ENCODE data around the gene RFX5. TPM values are rescaled to one million over a fixed set of nuclear protein-coding genes. Genes with fewer than 3 reads are reported as not detected.

RFX5 gene
- total and polyA plus RNA-seq, 7 donors, result 12.0 to 67.9 (median 46.6) TPM

- no peaks in the 10 kb centered on the region for H3K9me3 ChIP-seq
- no peaks in the 10 kb centered on the region for H3K27me3 ChIP-seq
- TF ChIP-seq POLR2A (IDR thresholded peaks at IDR 0.05) (no peak), POLR2AphosphoS5 (IDR thresholded peaks at IDR 0.05) (no peak), EP300 (IDR thresholded peaks at IDR 0.05) (no peak), CTCF (IDR thresholded peaks at IDR 0.05) (no peak)
- no peak for DNase-seq
- H3K36me3 ChIP-seq, result peaks cover 17 to 51% (median 28%) of the 10 kb centered on the region in 4 donors
- WGBS, 2 donors, result 49 to 82% methylated on average over 7 of the region's 7 CpGs
- no peak overlapping the region for H3K4me3 ChIP-seq
- H3K27ac ChIP-seq, result no peak overlapping the region
- intact Hi-C loops (cut with DNase I), result no loop called here
- H3K4me1 ChIP-seq, result peaks cover 0 to 48% (median 37%) of the 10 kb centered on the region in 4 donors
These were observed 22.2 kb upstream of the RFX5 start for GRCh38 chr1:151369302-151369610.

GRCh38 chr1:151368393-151369301, 21.6 kb upstream of the RFX5 start:
- peaks cover 0 to 48% (median 37%) of the 10 kb centered on the region in 4 donors for H3K4me1 ChIP-seq
- H3K36me3 ChIP-seq, result peaks cover 18 to 57% (median 33%) of the 10 kb centered on the region in 4 donors
- no peaks in the 10 kb centered on the region for H3K27me3 ChIP-seq
- WGBS, 2 donors, result 40 to 86% methylated on average over 20 of the region's 20 CpGs
- peak; percentile 60 for DNase-seq
- intact Hi-C loops (cut with DNase I), result no loop called here
- TF ChIP-seq CTCF (IDR thresholded peaks at IDR 0.05) (no peak), POLR2AphosphoS5 (IDR thresholded peaks at IDR 0.05) (no peak), POLR2A (IDR thresholded peaks at IDR 0.05) (no peak), EP300 (IDR thresholded peaks at IDR 0.05) (no peak)
- no peaks in the 10 kb centered on the region for H3K9me3 ChIP-seq
- no peak overlapping the region for H3K4me3 ChIP-seq
- H3K27ac ChIP-seq, result peak overlapping the region in 1 of 4 donors; percentile 43

GRCh38 chr1:151367658-151368392, 20.8 kb upstream of the RFX5 start:
- peaks cover 0 to 43% (median 32%) of the 10 kb centered on the region in 4 donors for H3K4me1 ChIP-seq
- 81 to 89% methylated on average over 8 of the region's 8 CpGs for WGBS, 2 donors
- peaks cover 18 to 60% (median 34%) of the 10 kb centered on the region in 4 donors for H3K36me3 ChIP-seq
- H3K27me3 ChIP-seq, result no peaks in the 10 kb centered on the region
- H3K9me3 ChIP-seq, result no peaks in the 10 kb centered on the region
- H3K27ac ChIP-seq, result peak overlapping the region in 1 of 4 donors; percentile 43
- no peak for DNase-seq
- TF ChIP-seq POLR2AphosphoS5 (IDR thresholded peaks at IDR 0.05) (no peak), EP300 (IDR thresholded peaks at IDR 0.05) (no peak), POLR2A (IDR thresholded peaks at IDR 0.05) (no peak), CTCF (IDR thresholded peaks at IDR 0.05) (no peak)
- no peak overlapping the region for H3K4me3 ChIP-seq
- intact Hi-C loops (cut with DNase I), result no loop called here

GRCh38 chr1:151364996-151365395, 17.9 kb upstream of the RFX5 start:
- intact Hi-C loops (cut with DNase I), result no loop called here
- Histone ChIP-seq H3K4me3 (no peak overlapping the region), H3K4me1 (peaks cover 0 to 15% (median 7%) of the 10 kb centered on the region in 4 donors), H3K27ac (no peak overlapping the region), H3K36me3 (peaks cover 18 to 60% (median 36%) of the 10 kb centered on the region in 4 donors), H3K9me3 (no peaks in the 10 kb centered on the region), H3K27me3 (no peaks in the 10 kb centered on the region)
- DNase-seq, result no peak
- TF ChIP-seq POLR2AphosphoS5 (IDR thresholded peaks at IDR 0.05), result no peak
- no peak for TF ChIP-seq POLR2A (IDR thresholded peaks at IDR 0.05)
- WGBS, 2 donors, result 93 to 97% methylated on average over 4 of the region's 4 CpGs

Measured in sigmoid colon (tissue), 7 donors.